NCI-H526 treated with DMSO at 0.1 percent for 48 hours (cell line): ENCODE results near the gene HIF1A.
"Not testable (repeated sequence)": the region's sequence is repeated elsewhere in the genome, so short reads cannot be mapped to it uniquely, and the experiment has no call there.

Source experiments
- DNase-seq: peaks from one replicate; lab custom pipeline; 2025; lab: John Stamatoyannopoulos, UW

The HIF1A gene

DNA sequence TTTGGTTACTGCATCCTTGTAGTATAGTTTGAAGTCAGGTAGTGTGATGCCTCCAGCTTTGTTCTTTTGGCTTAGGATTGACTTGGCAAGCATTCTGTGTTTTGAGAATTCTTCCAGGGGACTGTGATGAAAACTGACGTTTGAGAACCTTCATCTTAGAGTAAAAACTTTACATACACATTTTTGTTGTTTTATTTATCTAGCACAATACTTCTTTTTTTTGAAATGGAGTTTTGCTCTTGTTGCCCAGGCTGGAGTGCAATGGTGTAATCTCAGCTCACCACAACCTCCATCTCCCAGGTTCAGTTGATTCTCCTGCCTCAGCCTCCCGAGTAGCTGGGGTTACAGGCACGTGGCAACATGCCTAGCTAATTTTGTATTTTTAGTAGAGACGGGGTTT is 13.4 kb downstream of the HIF1A start:
- DNase-seq: not testable (repeated sequence)

- DNase-seq: peak; percentile 70
These were observed 15.8 kb downstream of the HIF1A start for GRCh38 chr14:61710853-61711817.

GRCh38 chr14:61712137-61712536 is 16.8 kb downstream of the HIF1A start:
- no peak for DNase-seq

GRCh38 chr14:61713724-61714437 is 18.6 kb downstream of the HIF1A start:
- DNase-seq: no peak

DNA sequence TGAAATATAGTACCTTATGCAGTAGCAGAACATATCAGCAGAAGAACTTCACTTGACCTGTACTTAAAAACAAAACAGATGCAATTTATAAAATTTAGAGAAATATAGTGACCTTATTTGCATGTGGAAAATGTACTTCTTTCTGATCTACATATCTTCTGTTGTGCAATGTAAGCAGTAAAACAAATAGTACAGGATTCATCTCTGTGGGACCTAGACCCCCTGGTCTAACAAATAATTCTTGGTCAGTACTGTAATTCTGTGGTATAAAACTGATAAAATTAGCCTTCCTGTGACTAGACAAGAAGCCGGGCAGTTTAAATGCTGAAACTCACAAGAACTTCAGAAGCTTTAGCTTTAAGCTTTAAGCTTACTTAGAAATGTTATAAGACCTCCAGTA is 21.6 kb downstream of the HIF1A start:
- DNase-seq: no peak

DNA sequence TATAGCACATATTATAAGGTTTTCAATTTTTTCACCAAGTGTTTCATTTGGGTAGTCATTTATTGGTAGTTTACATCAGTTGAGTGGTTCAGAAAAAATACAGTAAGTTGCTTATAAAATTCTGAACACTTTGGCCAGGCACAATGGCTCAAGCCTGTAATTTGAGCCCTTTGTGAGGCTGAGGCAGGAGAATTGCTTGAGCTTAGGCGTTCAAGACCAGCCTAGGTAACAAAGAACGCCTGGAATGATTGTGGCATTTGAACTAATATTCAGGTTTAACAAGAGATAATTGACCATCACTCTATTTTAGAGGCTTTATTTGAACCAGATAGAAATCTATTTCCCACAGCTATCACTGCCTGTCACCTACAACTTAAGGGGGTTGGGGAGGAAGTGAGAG is 22.7 kb downstream of the HIF1A start:
- no peak for DNase-seq

- no peak for DNase-seq
These were observed 24.3 kb downstream of the HIF1A start for GRCh38 chr14:61719344-61720293.

DNA sequence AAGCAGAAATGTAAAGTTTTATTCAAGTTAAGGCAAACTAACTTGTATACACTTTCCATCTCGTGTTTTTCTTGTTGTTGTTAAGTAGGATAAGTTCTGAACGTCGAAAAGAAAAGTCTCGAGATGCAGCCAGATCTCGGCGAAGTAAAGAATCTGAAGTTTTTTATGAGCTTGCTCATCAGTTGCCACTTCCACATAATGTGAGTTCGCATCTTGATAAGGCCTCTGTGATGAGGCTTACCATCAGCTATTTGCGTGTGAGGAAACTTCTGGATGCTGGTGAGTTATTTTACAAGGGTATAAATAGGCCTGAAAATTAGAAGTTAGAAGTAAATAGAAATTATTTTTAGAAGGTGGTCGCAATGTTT is 25.0 kb downstream of the HIF1A start:
- DNase-seq: no peak

DNA sequence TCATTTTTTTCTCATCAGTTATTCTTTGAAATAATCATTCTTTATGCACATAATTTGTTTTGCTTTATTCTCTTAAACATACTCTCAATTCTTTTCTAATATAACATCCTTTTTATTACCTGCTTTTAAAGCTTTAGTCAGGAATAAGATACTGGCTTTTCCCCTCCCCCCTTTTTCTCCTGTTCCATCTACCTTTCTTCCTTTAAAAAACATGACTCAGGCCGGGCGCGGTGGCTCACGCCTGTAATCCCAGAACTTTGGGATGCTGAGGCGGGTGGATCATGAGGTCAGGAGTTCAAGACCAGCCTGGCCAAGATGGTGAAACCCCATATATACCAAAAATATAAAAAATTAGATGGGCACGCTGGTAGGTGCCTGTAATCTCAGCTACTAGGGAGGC is 25.4 kb downstream of the HIF1A start:
- no peak for DNase-seq

- no peak for DNase-seq
These were observed 28.8 kb downstream of the HIF1A start for GRCh38 chr14:61724133-61724532.

- DNase-seq: no peak
These were observed 31.7 kb downstream of the HIF1A start for GRCh38 chr14:61726778-61727658.

GRCh38 chr14:61730756-61731373 is 35.6 kb downstream of the HIF1A start:
- DNase-seq: no peak

GRCh38 chr14:61733972-61734371 is 38.7 kb downstream of the HIF1A start:
- no peak for DNase-seq

DNA sequence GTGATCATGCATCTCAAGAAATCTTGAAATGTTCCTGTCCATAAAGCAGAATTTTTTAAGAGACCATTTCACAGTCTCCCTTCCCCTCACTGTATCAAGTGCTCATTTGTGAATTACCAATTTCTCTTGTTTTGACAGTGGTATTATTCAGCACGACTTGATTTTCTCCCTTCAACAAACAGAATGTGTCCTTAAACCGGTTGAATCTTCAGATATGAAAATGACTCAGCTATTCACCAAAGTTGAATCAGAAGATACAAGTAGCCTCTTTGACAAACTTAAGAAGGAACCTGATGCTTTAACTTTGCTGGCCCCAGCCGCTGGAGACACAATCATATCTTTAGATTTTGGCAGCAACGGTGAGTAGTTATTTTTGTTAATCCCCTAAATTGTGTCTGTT is 41.4 kb downstream of the HIF1A start:
- no peak for DNase-seq

DNA sequence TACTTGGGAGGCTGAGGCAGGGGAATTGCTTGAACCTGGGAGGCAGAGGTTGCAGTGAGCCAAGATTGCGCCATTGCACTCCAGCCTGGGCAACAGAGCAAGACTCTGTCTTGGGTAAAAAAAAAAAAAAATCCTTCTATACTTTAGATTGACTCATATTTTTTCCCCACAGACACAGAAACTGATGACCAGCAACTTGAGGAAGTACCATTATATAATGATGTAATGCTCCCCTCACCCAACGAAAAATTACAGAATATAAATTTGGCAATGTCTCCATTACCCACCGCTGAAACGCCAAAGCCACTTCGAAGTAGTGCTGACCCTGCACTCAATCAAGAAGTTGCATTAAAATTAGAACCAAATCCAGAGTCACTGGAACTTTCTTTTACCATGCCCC is 42.6 kb downstream of the HIF1A start:
- DNase-seq: no peak

DNA sequence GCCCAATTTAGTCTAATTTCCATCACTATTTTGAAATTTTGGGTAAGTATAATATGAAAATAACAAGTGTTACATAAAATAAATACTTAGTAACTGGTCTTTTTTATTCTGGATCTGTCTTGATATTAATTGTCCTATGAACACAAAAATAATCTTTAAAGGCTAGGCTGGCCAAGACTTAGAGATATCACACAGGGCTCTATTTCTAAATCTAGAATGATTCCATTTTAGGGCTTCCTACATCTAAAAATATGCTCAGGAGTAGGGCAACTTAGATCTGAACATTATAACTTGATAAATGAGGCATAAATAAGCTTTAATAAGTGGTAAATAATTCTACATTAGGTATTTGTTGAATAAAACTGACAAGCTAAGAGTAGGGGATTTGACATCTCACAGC is 43.8 kb downstream of the HIF1A start:
- no peak for DNase-seq

- no peak for DNase-seq
These were observed 47.1 kb downstream of the HIF1A start for GRCh38 chr14:61742371-61742770.

DNA sequence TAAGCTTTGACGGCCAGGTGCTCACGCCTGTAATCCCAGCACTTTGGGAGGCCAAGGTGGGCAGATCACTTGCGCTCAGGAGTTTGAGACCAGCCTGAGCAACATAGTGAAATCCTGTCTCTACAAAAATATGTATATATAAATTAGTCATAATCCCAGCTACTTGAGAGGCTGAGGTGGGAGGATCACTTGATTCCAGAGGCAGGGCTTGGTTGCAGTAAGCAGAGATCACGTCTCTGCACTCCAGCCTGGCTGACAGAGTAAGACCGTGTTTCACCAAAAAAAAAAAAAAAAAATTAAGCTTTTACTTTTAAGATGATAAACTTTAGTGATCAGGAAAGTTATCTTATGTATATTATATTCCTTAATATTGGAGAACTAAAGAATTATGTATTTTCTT is 48.9 kb downstream of the HIF1A start:
- DNase-seq: no peak

DNA sequence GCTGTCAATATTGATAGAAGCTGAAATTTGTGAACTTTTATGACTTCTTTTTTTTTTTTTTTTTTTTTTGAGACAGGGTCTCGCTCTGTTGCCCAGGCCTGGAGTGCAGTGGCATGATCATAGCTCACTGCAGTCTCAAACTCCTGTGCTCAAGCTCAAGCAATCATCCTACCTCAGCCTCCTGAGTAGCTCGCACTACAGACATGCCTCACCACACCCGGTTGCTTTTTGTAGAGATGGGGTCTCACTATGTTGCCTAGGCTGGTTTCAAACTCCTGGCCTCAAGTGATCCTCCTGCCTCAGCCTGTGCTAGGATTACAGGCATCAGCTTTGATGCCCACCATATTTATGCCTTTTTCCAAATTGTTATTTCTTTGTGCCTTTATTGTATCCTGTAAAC is 51.0 kb downstream of the HIF1A start:
- not testable (repeated sequence) for DNase-seq

DNA sequence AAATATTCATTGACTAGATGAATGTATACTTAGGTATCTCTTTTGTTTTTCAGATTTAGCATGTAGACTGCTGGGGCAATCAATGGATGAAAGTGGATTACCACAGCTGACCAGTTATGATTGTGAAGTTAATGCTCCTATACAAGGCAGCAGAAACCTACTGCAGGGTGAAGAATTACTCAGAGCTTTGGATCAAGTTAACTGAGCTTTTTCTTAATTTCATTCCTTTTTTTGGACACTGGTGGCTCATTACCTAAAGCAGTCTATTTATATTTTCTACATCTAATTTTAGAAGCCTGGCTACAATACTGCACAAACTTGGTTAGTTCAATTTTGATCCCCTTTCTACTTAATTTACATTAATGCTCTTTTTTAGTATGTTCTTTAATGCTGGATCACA is 51.6 kb downstream of the HIF1A start:
- no peak for DNase-seq

DNA sequence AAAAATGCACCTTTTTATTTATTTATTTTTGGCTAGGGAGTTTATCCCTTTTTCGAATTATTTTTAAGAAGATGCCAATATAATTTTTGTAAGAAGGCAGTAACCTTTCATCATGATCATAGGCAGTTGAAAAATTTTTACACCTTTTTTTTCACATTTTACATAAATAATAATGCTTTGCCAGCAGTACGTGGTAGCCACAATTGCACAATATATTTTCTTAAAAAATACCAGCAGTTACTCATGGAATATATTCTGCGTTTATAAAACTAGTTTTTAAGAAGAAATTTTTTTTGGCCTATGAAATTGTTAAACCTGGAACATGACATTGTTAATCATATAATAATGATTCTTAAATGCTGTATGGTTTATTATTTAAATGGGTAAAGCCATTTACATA is 52.0 kb downstream of the HIF1A start:
- DNase-seq: no peak
